LNCaP clone FGC (cell line): Measurements from ENCODE around the gene TP53TG5.
A peak's percentile ranks its signal among the peaks of the same experiment; 100 is the strongest.

ENCODE experiments used
- DNase-seq: peaks from one replicate; pipeline ENCODE4 v3.0.0-alpha.2; 2011; ENCODE audit warnings: low read depth
- H3K4me3 ChIP-seq: 2 replicates; pipeline ENCODE4 v1.5.1; 2011; ENCODE audit warnings: mild to moderate bottlenecking, low read depth, low read length, control low read depth
- CTCF ChIP-seq: IDR thresholded peaks from 2 replicates; pipeline ENCODE4 v1.5.1; 2012; ENCODE audit warnings: mild to moderate bottlenecking; ENCODE audit not compliant: control insufficient read depth, insufficient read depth; ENCODE audit errors: extremely low read depth

The TP53TG5 gene

GRCh38 chr20:45419188-45420091 lies 41.3 kb upstream of the TP53TG5 start:
- peak; percentile 84 for DNase-seq

GRCh38 chr20:45416917-45417316 lies 38.8 kb upstream of the TP53TG5 start:
- no peak for TF ChIP-seq CTCF
- no peak for DNase-seq
- H3K4me3 ChIP-seq: peak overlapping the region; percentile 83

More at GRCh38 chr20:45419188-45420091, 41.3 kb upstream of the TP53TG5 start:
- no peak for TF ChIP-seq CTCF
- H3K4me3 ChIP-seq: peak overlapping the region; percentile 30

- peak within 1 kb of the TSS; percentile 83 for H3K4me3 ChIP-seq
- no peak for DNase-seq
- no peak for TF ChIP-seq CTCF
Observed at GRCh38 chr20:45415822-45416637, 37.9 kb upstream of the TP53TG5 start, which contains the start of gene PIGT. PIGT (plus strand) TSS chr20:45416141; CDS start chr20:45416157, 16 bp downstream.

- TF ChIP-seq CTCF: no peak
- H3K4me3 ChIP-seq: no peak overlapping the region
- no peak for DNase-seq
Observed at GRCh38 chr20:45413479-45413878, 35.4 kb upstream of the TP53TG5 start.

- no peak overlapping the region for H3K4me3 ChIP-seq
- TF ChIP-seq CTCF: no peak
- no peak for DNase-seq
Observed at GRCh38 chr20:45412653-45413052, 34.5 kb upstream of the TP53TG5 start.

- peak overlapping the region; percentile 17 for H3K4me3 ChIP-seq
- DNase-seq: peak; percentile 72
- TF ChIP-seq CTCF: no peak
Observed at GRCh38 chr20:45410887-45411286, 32.8 kb upstream of the TP53TG5 start.
